SU-DHL-6 (cell line): ENCODE data around the gene ACOX3.

Source experiments
- H2AFZ ChIP-seq: fragments of 200-600 bp; sonication (generic); 2 replicates; pipeline ENCODE4 v1.6.1; 2014; ENCODE audit warnings: low read depth, mild to moderate bottlenecking, moderate library complexity, mixed read lengths, antibody characterized with exemption, low read length; ENCODE audit not compliant: severe bottlenecking
- H3F3A ChIP-seq: fragments of 200-600 bp; shearing (Covaris generic); 2 replicates; pipeline ENCODE4 v1.6.0; 2016; ENCODE audit warnings: antibody characterized with exemption, mild to moderate bottlenecking; ENCODE audit not compliant: insufficient read depth
- H3K27ac ChIP-seq: fragments of 200-600 bp; sonication (generic); 2 replicates; pipeline ENCODE4 v1.5.1; 2016; ENCODE audit warnings: low read depth, mild to moderate bottlenecking, low read length, moderate library complexity, mixed read lengths
- H3K27me3 ChIP-seq: fragments of 200-600 bp; sonication (generic), shearing (Covaris generic); 2 replicates; pipeline ENCODE4 v1.6.0; 2014; ENCODE audit warnings: mild to moderate bottlenecking, low read length
- H3K36me3 ChIP-seq: fragments of 200-600 bp; sonication (generic); 2 replicates; pipeline ENCODE4 v1.6.1; 2014; ENCODE audit warnings: mild to moderate bottlenecking, low read length, mixed read lengths
- H3K4me2 ChIP-seq: fragments of 300-600, 200-600 bp; shearing (Covaris generic), sonication (generic); 2 replicates; pipeline ENCODE4 v1.6.0; 2014; ENCODE audit warnings: low read length, low read depth, mild to moderate bottlenecking; ENCODE audit not compliant: poor library complexity, severe bottlenecking
- H3K4me3 ChIP-seq: fragments of 200-600 bp; sonication (generic); 2 replicates; pipeline ENCODE4 v1.5.1; 2014; ENCODE audit warnings: antibody characterized with exemption, low read length, mild to moderate bottlenecking, mixed read lengths; ENCODE audit not compliant: insufficient read depth, poor library complexity, severe bottlenecking
- H3K79me2 ChIP-seq: fragments of 200-600 bp; sonication (generic); 2 replicates; pipeline ENCODE4 v1.6.1; 2014; ENCODE audit warnings: mild to moderate bottlenecking, low read length, moderate library complexity; ENCODE audit not compliant: insufficient read depth
- H3K9ac ChIP-seq: fragments of 200-600 bp; sonication (generic); 2 replicates; pipeline ENCODE4 v1.7.0; 2014; ENCODE audit warnings: mild to moderate bottlenecking, low read length
- H3K9me2 ChIP-seq: fragments of 200-600 bp; sonication (generic); replicated peaks from 2 replicates; pipeline ENCODE4 v1.6.1; 2014; ENCODE audit warnings: low read length; ENCODE audit not compliant: insufficient read depth
- H3K9me3 ChIP-seq: fragments of 200-600 bp; sonication (generic); 2 replicates; pipeline ENCODE4 v1.6.1; 2014; ENCODE audit warnings: low read length, mixed read lengths; ENCODE audit not compliant: insufficient read depth
- H4K20me1 ChIP-seq: fragments of 200-600 bp; sonication (generic); 2 replicates; pipeline ENCODE4 v1.6.1; 2014; ENCODE audit warnings: low read depth, mild to moderate bottlenecking, antibody characterized with exemption, low read length, moderate library complexity, mixed read lengths
- CTCF ChIP-seq: fragments of 200-600 bp; sonication (generic); IDR thresholded peaks from one replicate; pipeline ENCODE4 v1.5.1; 2017; ENCODE audit warnings: antibody characterized with exemption, mild to moderate bottlenecking, low read length, moderate library complexity; ENCODE audit not compliant: insufficient read depth, poor library complexity, severe bottlenecking
- EZH2phosphoT487 ChIP-seq: fragments of 200-600 bp; sonication (generic), shearing (Covaris generic); conservative IDR thresholded peaks from 2 replicates; pipeline ENCODE4 v1.6.1; 2018; ENCODE audit warnings: mild to moderate bottlenecking, antibody characterized with exemption, low read length, moderate library complexity, mixed read lengths

Gene ACOX3

GRCh38 chr4:8441499-8442091 lies 1.1 kb upstream of the ACOX3 start:
- Histone ChIP-seq H3K27me3 (no peaks in the 10 kb centered on the region), H3F3A (peaks cover 5% of the 10 kb centered on the region; the same call in 1 of the 2 replicates), H3K9me2 (no peaks in the 10 kb centered on the region), H2AFZ (no peak overlapping the region), H3K9ac (peak overlapping the region; percentile 94), H3K4me3 (peak overlapping the region; percentile 96), H3K79me2 (peaks cover 86% of the 10 kb centered on the region), H3K36me3 (no peaks in the 10 kb centered on the region), H3K27ac (no peak overlapping the region), H3K4me2 (peak overlapping the region; percentile 83), H4K20me1 (no peaks in the 10 kb centered on the region), H3K9me3 (no peaks in the 10 kb centered on the region)
- no peak for TF ChIP-seq EZH2phosphoT487
- no peak for TF ChIP-seq CTCF

GRCh38 chr4:8439914-8440491 lies 520 bp downstream of the ACOX3 start:
- no peaks in the 10 kb centered on the region for H4K20me1 ChIP-seq
- peak overlapping the region; percentile 95 for H3K4me2 ChIP-seq
- TF ChIP-seq EZH2phosphoT487 = no peak
- TF ChIP-seq CTCF = no peak
- H2AFZ ChIP-seq = peak overlapping the region; percentile 93
- no peaks in the 10 kb centered on the region for H3K9me2 ChIP-seq
- peak overlapping the region; percentile 94 for H3K9ac ChIP-seq
- peaks cover 86% of the 10 kb centered on the region for H3K79me2 ChIP-seq
- no peaks in the 10 kb centered on the region for H3K36me3 ChIP-seq
- H3K27ac ChIP-seq = peak overlapping the region; percentile 80
- peak overlapping the region; percentile 96 for H3K4me3 ChIP-seq
- H3K27me3 ChIP-seq = no peaks in the 10 kb centered on the region
- H3K9me3 ChIP-seq = no peaks in the 10 kb centered on the region
- H3F3A ChIP-seq = peaks cover 5% of the 10 kb centered on the region; the same call in 1 of the 2 replicates

- peak overlapping the region; percentile 80; the same call in 1 of the 2 replicates for H3K27ac ChIP-seq
These were observed 1.4 kb downstream of the ACOX3 start for GRCh38 chr4:8439168-8439567.

More at GRCh38 chr4:8439168-8439567, 1.4 kb downstream of the ACOX3 start:
- Histone ChIP-seq H3K36me3 (no peaks in the 10 kb centered on the region), H3K4me2 (peak overlapping the region; percentile 95), H3F3A (peaks cover 5% of the 10 kb centered on the region; the same call in 1 of the 2 replicates), H3K27me3 (no peaks in the 10 kb centered on the region), H3K79me2 (peaks cover 84% of the 10 kb centered on the region), H4K20me1 (no peaks in the 10 kb centered on the region), H2AFZ (no peak overlapping the region), H3K9me2 (no peaks in the 10 kb centered on the region), H3K9ac (peak overlapping the region; percentile 94), H3K4me3 (peak overlapping the region; percentile 96), H3K9me3 (no peaks in the 10 kb centered on the region)
- no peak for TF ChIP-seq CTCF
- TF ChIP-seq EZH2phosphoT487 = no peak
